Vein endothelial cell (primary cell): ENCODE data around the gene PRRT1B. TPM values are rescaled to one million over a fixed set of nuclear protein-coding genes. Genes with fewer than 3 reads are reported as not detected.

Experiments used
- total RNA-seq: library from RNA; depleted of rRNA; stranded (reverse); fragments of >200 nt; gene quantifications from 2 replicates; pipeline ENCODE4 v1.2.3, GENCODE V29; 2012

The PRRT1B gene
- total RNA-seq, result not detected in 2 replicates

GRCh38 chr9:131545003-131545785 lies at the start of gene PRRT1B:
Gene PRRT1B (plus strand): TSS chr9:131545523. CDS start chr9:131545616, 93 bp downstream.

GRCh38 chr9:131502781-131503625 lies 42.3 kb upstream of the PRRT1B start, which contains the start of gene POMT1:
Gene POMT1 (plus strand): TSS chr9:131502918. CDS start chr9:131504219, 1,301 bp downstream.

GRCh38 chr9:131530920-131531832 lies 14.1 kb upstream of the PRRT1B start, which contains the start of gene UCK1:
Gene UCK1 (minus strand): TSS chr9:131531263. CDS start chr9:131531174, 89 bp downstream.

Other genes with a start within 250 kb of the PRRT1B start
- gene PRRC2B, start 151.4 kb upstream of the PRRT1B start, total RNA-seq, result 101 and 132 TPM in 2 replicates
- 32.5 and 33.3 TPM in 2 replicates for gene POMT1, start 42.6 kb upstream of the PRRT1B start, total RNA-seq
- 14.4 and 14.5 TPM in 2 replicates for gene UCK1, start 14.3 kb upstream of the PRRT1B start, total RNA-seq
- gene RAPGEF1, start 194.6 kb downstream of the PRRT1B start, total RNA-seq, result 89.5 and 106 TPM in 2 replicates